Lower lobe of right lung (tissue), 2 donors: Measurements from ENCODE around the gene C14orf93. TPM values are rescaled to one million over a fixed set of nuclear protein-coding genes. Genes with fewer than 3 reads are reported as not detected.

Experiments used
- ATAC-seq, 2 donors: fragments of 200-7000 bp; cut with Tn5 transposase; one replicate each; pipeline ENCODE4 v1.9.1; 2020 to 2022; ENCODE audit warnings: mild to moderate bottlenecking in 2 of 2, moderate library complexity in 2 of 2
- DNase-seq: peaks from one replicate; pipeline ENCODE4 v3.0.0-alpha.2; 2020
- H3K27ac ChIP-seq: fragments of 200-600 bp; one replicate; pipeline ENCODE4 v1.8.0; 2022
- H3K27me3 ChIP-seq: fragments of 200-600 bp; one replicate; pipeline ENCODE4 v1.8.0; 2022; ENCODE audit warnings: low read depth
- H3K36me3 ChIP-seq: fragments of 200-600 bp; one replicate; pipeline ENCODE4 v1.8.0; 2022; ENCODE audit warnings: mild to moderate bottlenecking
- H3K4me1 ChIP-seq: fragments of 200-600 bp; one replicate; pipeline ENCODE4 v1.8.0; 2022
- H3K4me3 ChIP-seq: fragments of 200-600 bp; one replicate; pipeline ENCODE4 v1.8.0; 2022; ENCODE audit warnings: mild to moderate bottlenecking
- H3K9me3 ChIP-seq: fragments of 200-600 bp; one replicate; pipeline ENCODE4 v1.8.0; 2022
- CTCF ChIP-seq: fragments of 200-600 bp; IDR thresholded peaks from one replicate; pipeline ENCODE4 v1.8.0; 2022; ENCODE audit warnings: antibody characterized with exemption, mild to moderate bottlenecking
- intact Hi-C: fragments of 100-400 bp; cut with DNase I; formaldehyde crosslinking; loops from one replicate; pipeline ENCODE4 v1.11.0; 2022
- total RNA-seq: library from RNA; stranded (reverse); fragmentation: NEBNext Ultra II Directional; extraction: Animal tissue kit (Norgen Biotek cat#: 25700); gene quantifications from one replicate; pipeline ENCODE4 v1.2.1, GENCODE V29; 2021
- donor health status: DM: no; HTN: yes; CAD: no; lungs with severe emphysema.

Gene C14orf93
- total RNA-seq, 1 donor from 2014 or later: 9.8 TPM

- peak; percentile 74 for DNase-seq
- Histone ChIP-seq H3K4me1 (peaks cover 15% of the 10 kb centered on the region), H3K27ac (no peak overlapping the region), H3K4me3 (peak overlapping the region; percentile 81), H3K9me3 (no peaks in the 10 kb centered on the region), H3K27me3 (no peaks in the 10 kb centered on the region), H3K36me3 (peaks cover 29% of the 10 kb centered on the region)
- peak; percentile 64 for TF ChIP-seq CTCF
- intact Hi-C loops: loop anchor here (5.0 kb wide), 1 partner anchor 69 kb away; no protein-coding TSS in a partner anchor
- ATAC-seq: peak; percentile 73 to 75
These were observed 46.4 kb upstream of the C14orf93 start for GRCh38 chr14:23056145-23056955.

GRCh38 chr14:23055621-23056144, 45.7 kb upstream of the C14orf93 start:
- no peaks in the 10 kb centered on the region for H3K9me3 ChIP-seq
- ATAC-seq (no peak), DNase-seq (no peak)
- H3K4me1 ChIP-seq: peaks cover 15% of the 10 kb centered on the region
- intact Hi-C loops: loop anchor here (5.0 kb wide), 1 partner anchor 68 kb away; no protein-coding TSS in a partner anchor
- no peak for TF ChIP-seq CTCF
- H3K27me3 ChIP-seq: no peaks in the 10 kb centered on the region
- H3K27ac ChIP-seq: no peak overlapping the region
- no peak overlapping the region for H3K4me3 ChIP-seq
- H3K36me3 ChIP-seq: peaks cover 22% of the 10 kb centered on the region

- no peaks in the 10 kb centered on the region for H3K9me3 ChIP-seq
- no peak for TF ChIP-seq CTCF
- intact Hi-C loops: loop anchor here (5.0 kb wide), 1 partner anchor 68 kb away; no protein-coding TSS in a partner anchor
- H3K27me3 ChIP-seq: no peaks in the 10 kb centered on the region
- H3K4me3 ChIP-seq: no peak overlapping the region
- no peak for ATAC-seq
- DNase-seq: no peak
- peaks cover 17% of the 10 kb centered on the region for H3K36me3 ChIP-seq
- H3K4me1 ChIP-seq: peaks cover 15% of the 10 kb centered on the region
- H3K27ac ChIP-seq: no peak overlapping the region
These were observed 45.2 kb upstream of the C14orf93 start for GRCh38 chr14:23055147-23055550.

DNA sequence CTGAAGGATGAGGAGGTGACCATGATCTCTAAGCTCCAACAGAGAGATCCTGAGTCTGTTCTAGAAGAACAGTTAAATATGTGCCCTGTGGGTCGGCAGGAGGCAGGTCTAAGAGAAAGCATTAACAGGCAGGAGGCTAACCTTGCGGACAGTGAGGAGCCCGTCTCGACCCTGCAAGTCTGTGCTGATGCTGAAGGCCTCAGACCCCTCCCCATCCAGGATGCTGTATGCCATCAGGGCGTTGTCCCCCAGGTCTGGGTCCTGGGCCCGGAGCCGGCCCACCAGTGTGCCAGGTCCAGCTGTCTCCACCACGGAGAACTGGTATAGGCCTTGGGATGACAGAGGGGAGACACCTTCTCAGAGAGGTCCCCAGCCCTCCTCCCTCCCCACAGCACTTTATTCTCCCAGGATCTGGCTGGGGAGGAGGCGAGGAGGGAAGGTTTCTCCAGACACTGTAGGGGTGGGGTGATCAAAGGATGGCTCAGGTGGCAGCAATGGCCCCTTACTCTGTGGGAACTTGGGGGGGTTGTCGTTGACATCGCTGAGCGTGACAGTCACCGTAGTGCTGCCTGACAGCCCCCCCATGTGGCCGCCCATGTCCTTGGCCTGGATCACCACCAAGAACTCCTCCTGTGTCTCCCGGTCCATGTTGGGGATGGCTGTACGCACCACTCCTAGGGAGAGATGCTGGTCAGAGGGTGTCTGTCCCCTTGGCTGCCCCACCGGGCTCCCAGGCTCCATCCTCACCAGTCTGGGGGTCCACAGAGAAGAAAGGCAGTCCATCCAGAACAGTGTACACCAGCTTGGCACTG, 44.3 kb upstream of the C14orf93 start:
- DNase-seq: no peak
- ATAC-seq: no peak
- Histone ChIP-seq H3K27me3 (no peaks in the 10 kb centered on the region), H3K36me3 (peaks cover 7% of the 10 kb centered on the region), H3K4me1 (peaks cover 15% of the 10 kb centered on the region), H3K27ac (no peak overlapping the region), H3K4me3 (no peak overlapping the region), H3K9me3 (no peaks in the 10 kb centered on the region)
- TF ChIP-seq CTCF: peak; percentile 25
- intact Hi-C loops: no loop called here

DNA sequence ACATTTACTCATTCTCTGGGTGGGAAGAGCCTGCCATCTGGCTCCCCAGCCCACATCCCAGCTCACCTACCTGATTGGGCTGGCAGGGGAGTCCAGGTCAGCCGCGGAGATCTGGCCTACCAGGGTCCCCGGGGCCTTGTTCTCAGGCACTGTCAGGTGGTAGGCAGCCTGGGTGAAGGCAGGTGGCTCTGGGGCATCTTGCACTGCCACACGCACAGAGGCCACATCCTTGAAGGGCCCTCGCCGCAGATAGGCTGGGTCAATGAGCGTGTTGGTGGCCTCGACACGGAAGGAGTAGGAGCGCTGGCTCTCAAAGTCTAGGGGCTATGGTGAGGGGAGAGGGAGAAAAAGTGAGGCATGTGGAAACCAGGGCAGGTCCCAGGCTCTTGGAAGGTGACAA, 43.5 kb upstream of the C14orf93 start:
- peaks cover 15% of the 10 kb centered on the region for H3K4me1 ChIP-seq
- H3K36me3 ChIP-seq: no peaks in the 10 kb centered on the region
- intact Hi-C loops: no loop called here
- DNase-seq (no peak), ATAC-seq (no peak)
- no peak overlapping the region for H3K4me3 ChIP-seq
- no peak for TF ChIP-seq CTCF
- H3K9me3 ChIP-seq: no peaks in the 10 kb centered on the region
- H3K27me3 ChIP-seq: no peaks in the 10 kb centered on the region
- H3K27ac ChIP-seq: no peak overlapping the region
